ENCODE data around the gene CBX3. TPM values are rescaled to one million over a fixed set of nuclear protein-coding genes. Genes with fewer than 3 reads are reported as not detected.
A peak's percentile ranks its signal among the peaks of the same experiment; 100 is the strongest.

The CBX3 gene
- total and polyA plus RNA-seq, 2 of the 13 experiments (the other 11 are each of a cell fraction or from before 2014, with no cell fraction given): 53.9 to 249 TPM

DNA sequence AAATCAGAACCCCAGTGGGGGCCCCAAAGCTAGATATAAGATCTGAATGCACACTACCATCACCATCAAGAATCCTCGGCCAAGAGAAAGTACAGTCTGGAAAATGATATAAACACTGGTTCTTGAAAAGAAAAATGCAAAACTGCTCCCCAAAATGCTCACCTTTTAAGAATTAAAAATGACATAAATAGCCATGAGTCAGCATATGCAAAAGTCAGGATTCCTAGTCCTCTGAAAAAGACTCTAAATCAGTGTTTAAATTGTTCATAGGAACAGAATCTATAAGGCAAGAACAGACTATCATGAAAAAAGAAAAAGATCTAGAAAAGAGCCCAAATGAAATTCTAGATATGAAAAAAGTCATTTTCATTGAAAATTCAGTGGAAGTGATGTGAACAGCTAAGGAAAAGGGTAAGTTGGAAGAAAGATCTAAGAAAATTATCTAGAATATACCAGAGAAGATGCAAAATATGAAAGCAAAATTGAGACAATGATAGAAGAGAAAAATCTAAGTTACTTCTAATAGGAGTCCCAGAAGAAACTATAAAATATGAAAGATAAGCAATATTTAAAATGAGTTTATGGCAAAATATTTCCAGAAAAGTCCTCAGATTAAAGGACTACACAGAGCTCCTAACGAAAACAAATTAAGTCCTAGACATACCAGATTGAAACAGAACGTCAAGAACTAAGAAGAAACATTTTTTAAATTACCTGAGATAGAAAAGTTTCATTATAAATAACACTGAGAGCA is 19.9 kb upstream of the CBX3 start:
- no peak for FAIRE-seq
- TF ChIP-seq RAD51 (IDR thresholded peaks at IDR 0.05; ENCODE audit: borderline replicate concordance): no peak
- TF ChIP-seq KLF9 (CRISPR knock-in tag; IDR thresholded peaks at IDR 0.05; ENCODE audit: low read depth): no peak
- TF ChIP-seq MBNL3 (CRISPR knock-in tag; conservative IDR thresholded peaks at IDR 0.05): no peak
- peak; percentile 81 for TF ChIP-seq MAFF (IDR thresholded peaks at IDR 0.05; ENCODE audit: low read depth, low read length)
- no peak for TF ChIP-seq ZNF234 (CRISPR knock-in tag; conservative IDR thresholded peaks at IDR 0.05)
- TF ChIP-seq MAFK (conservative IDR thresholded peaks at IDR 0.05 in 1 of 2, IDR thresholded peaks at IDR 0.05 in 1 of 2; ENCODE audit: low read length in 2 of 2): peak; percentile 77 to 89
- TF ChIP-seq, protein P1, sequence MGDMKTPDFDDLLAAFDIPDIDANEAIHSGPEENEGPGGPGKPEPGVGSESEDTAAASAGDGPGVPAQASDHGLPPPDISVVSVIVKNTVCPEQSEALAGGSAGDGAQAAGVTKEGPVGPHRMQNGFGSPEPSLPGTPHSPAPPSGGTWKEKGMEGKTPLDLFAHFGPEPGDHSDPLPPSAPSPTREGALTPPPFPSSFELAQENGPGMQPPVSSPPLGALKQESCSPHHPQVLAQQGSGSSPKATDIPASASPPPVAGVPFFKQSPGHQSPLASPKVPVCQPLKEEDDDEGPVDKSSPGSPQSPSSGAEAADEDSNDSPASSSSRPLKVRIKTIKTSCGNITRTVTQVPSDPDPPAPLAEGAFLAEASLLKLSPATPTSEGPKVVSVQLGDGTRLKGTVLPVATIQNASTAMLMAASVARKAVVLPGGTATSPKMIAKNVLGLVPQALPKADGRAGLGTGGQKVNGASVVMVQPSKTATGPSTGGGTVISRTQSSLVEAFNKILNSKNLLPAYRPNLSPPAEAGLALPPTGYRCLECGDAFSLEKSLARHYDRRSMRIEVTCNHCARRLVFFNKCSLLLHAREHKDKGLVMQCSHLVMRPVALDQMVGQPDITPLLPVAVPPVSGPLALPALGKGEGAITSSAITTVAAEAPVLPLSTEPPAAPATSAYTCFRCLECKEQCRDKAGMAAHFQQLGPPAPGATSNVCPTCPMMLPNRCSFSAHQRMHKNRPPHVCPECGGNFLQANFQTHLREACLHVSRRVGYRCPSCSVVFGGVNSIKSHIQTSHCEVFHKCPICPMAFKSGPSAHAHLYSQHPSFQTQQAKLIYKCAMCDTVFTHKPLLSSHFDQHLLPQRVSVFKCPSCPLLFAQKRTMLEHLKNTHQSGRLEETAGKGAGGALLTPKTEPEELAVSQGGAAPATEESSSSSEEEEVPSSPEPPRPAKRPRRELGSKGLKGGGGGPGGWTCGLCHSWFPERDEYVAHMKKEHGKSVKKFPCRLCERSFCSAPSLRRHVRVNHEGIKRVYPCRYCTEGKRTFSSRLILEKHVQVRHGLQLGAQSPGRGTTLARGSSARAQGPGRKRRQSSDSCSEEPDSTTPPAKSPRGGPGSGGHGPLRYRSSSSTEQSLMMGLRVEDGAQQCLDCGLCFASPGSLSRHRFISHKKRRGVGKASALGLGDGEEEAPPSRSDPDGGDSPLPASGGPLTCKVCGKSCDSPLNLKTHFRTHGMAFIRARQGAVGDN (CRISPR knock-in tag; IDR thresholded peaks at IDR 0.05): no peak
- 0 out of 2 replicates have a peak, but pooled peaks have one; percentile 7 for TF ChIP-seq POLR2G (IDR thresholded peaks at IDR 0.05; ENCODE audit: low read depth, low read length)
- TF ChIP-seq ZNF75D (CRISPR knock-in tag; IDR thresholded peaks at IDR 0.05; ENCODE audit: borderline replicate concordance): no peak
- no peak for TF ChIP-seq ZNF431 (CRISPR knock-in tag; IDR thresholded peaks at IDR 0.05; ENCODE audit: borderline replicate concordance, low read depth)
- no peak for TF ChIP-seq NRL (CRISPR knock-in tag; IDR thresholded peaks at IDR 0.05; ENCODE audit: borderline replicate concordance)
- TF ChIP-seq NFE2L2 (IDR thresholded peaks at IDR 0.05; ENCODE audit: low read length): 0 out of 2 replicates have a peak, but pooled peaks have one; percentile 25
- no peak for TF ChIP-seq ZFYVE20 (CRISPR knock-in tag; IDR thresholded peaks at IDR 0.05; ENCODE audit: borderline replicate concordance, low read depth)
- TF ChIP-seq, protein P2, sequence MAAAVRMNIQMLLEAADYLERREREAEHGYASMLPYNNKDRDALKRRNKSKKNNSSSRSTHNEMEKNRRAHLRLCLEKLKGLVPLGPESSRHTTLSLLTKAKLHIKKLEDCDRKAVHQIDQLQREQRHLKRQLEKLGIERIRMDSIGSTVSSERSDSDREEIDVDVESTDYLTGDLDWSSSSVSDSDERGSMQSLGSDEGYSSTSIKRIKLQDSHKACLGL (CRISPR knock-in tag; IDR thresholded peaks at IDR 0.05): no peak
- TF ChIP-seq ATAD3A (CRISPR knock-in tag; IDR thresholded peaks at IDR 0.05): no peak
- no peak for TF ChIP-seq SPEN (CRISPR knock-in tag; IDR thresholded peaks at IDR 0.05; ENCODE audit: low read depth)
- no peak for TF ChIP-seq ZNF891 (CRISPR knock-in tag; IDR thresholded peaks at IDR 0.05)
- no peak for TF ChIP-seq ETV5 (CRISPR knock-in tag; IDR thresholded peaks at IDR 0.05; ENCODE audit: borderline replicate concordance)
- no peak for TF ChIP-seq PHB2 (IDR thresholded peaks at IDR 0.05; ENCODE audit: partially characterized antibody)
- TF ChIP-seq KDM3A (CRISPR knock-in tag; IDR thresholded peaks at IDR 0.05; ENCODE audit: low read depth): no peak
- no peak for TF ChIP-seq HHEX (CRISPR knock-in tag; IDR thresholded peaks at IDR 0.05)

More for the DNA sequence above, 19.9 kb upstream of the CBX3 start:
- in situ Hi-C loops (cut with HindIII; ENCODE audit: extremely low pct_ligation_motif_present, low pct_unique_long_range_greater_than_20kb): loop anchor here (10.0 kb wide), 1 partner anchor 87 kb away; no protein-coding TSS in a partner anchor
- POLR2A ChIA-PET: interaction anchor here (1.5 to 1.6 kb wide), 2 partner anchors 11 to 30 kb away, joined by 4 to 6 read pairs; partner anchors contain the start of gene NFE2L3
- ATAC-seq: no peak
- H4K20me1 ChIP-seq (ENCODE audit: insufficient read depth, low read length): peaks cover 14% of the 10 kb centered on the region; the same call in 1 of the 2 replicates
- H3K4me2 ChIP-seq (ENCODE audit: low read depth, low read length): no peak overlapping the region
- H3K9me3 ChIP-seq (ENCODE audit: low read length): no peaks in the 10 kb centered on the region
- no peak for DNase-seq (ENCODE audit: low spot score)
- no peak overlapping the region for H3K9ac ChIP-seq (ENCODE audit: insufficient read depth, low read depth, low read length)
- H3K27ac ChIP-seq (ENCODE audit: extremely low read length, insufficient read depth, low read length): no peak overlapping the region
- no peaks in the 10 kb centered on the region for H3K36me3 ChIP-seq (replicated peaks in 1 of 2; ENCODE audit: control insufficient read depth in 1 of 2, insufficient read depth in 2 of 2, low read length in 2 of 2)
- H3K4me1 ChIP-seq (ENCODE audit: insufficient read depth, low read length): peaks cover 30% of the 10 kb centered on the region
- no peak overlapping the region for H2AFZ ChIP-seq (ENCODE audit: low read length)
- BruUV-seq (replicated peaks): no TSS peak
- intact Hi-C loops (cut with micrococcal nuclease; ENCODE audit: unreplicated experiment): loop anchor here (5.0 kb wide), 1 partner anchor 89 kb away; no protein-coding TSS in a partner anchor
- H3K4me3 ChIP-seq (replicated peaks in 1 of 3; ENCODE audit: insufficient read depth in 1 of 3, low read depth in 2 of 3, low read length in 3 of 3): no peak overlapping the region
- H3K27me3 ChIP-seq (ENCODE audit: control insufficient read depth in 1 of 2, insufficient read depth in 2 of 2, low read length in 2 of 2): no peaks in the 10 kb centered on the region
- WGBS (ENCODE audit: low lambda C conversion rate): 92% methylated on average over 3 of the region's 3 CpGs
- H3K79me2 ChIP-seq (ENCODE audit: insufficient read depth, low read length): no peaks in the 10 kb centered on the region
- CTCF ChIA-PET (ENCODE audit: low intra/inter-chr PET ratio, low total read pairs): no interaction called here

All from HepG2 (cell line).